Measurements from ENCODE around the gene FGB.

- TF ChIP-seq CTCF (IDR thresholded peaks at IDR 0.05 in 4 of 5, conservative IDR thresholded peaks at IDR 0.05 in 1 of 5): no peak
- TF ChIP-seq POLR2A (IDR thresholded peaks at IDR 0.05): no peak
Observed at GRCh38 chr4:154521607-154522006, 41.2 kb upstream of the FGB start.

Data from gastrocnemius medialis (tissue), 4 donors.